ENCODE measurements around the gene CEND1.

The CEND1 gene

DNA sequence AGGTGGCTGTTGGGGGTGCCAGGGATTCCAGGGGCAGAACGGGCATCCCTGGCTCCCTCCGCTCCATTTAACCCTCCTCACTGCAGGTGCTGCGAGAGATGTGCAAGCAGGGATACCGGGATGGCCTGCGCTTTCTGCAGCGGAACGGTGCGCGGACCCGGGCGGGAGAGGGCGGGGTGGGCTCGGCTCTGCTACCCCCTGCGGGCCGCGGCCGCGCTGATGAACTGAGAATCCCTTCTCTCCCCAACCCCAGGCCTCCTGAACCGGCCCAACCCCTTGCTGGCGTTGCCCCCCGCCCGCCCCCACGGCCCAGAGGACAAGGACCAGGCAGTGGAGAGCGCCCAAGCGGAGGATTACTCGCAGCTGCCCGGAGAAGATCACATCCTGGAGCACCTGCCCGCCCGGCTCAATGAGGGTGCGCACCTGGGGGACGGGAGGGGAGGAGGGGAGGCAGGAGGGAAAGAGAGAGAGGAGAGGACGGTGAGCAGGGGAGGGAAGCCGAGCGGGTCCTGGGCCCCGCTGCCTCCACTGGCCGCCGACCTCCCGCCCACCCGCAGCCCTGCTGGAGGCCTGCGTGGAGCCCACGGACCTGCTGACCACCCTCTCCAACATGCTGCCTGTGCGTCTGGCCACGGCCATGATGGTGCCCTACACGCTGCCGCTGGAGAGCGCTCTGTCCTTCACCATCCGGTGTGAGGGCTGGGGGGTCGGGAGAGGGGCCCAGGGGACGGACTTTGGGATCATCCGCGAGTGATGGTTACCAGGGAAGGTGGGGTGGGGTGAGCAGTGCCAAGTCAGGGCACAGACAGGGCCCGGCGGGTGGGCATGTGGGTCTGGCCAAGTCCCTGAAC, 33.8 kb upstream of the CEND1 start:
- H3K4me3 ChIP-seq (ENCODE audit: low read depth, low read length), result no peak overlapping the region
- TF ChIP-seq, protein P1, sequence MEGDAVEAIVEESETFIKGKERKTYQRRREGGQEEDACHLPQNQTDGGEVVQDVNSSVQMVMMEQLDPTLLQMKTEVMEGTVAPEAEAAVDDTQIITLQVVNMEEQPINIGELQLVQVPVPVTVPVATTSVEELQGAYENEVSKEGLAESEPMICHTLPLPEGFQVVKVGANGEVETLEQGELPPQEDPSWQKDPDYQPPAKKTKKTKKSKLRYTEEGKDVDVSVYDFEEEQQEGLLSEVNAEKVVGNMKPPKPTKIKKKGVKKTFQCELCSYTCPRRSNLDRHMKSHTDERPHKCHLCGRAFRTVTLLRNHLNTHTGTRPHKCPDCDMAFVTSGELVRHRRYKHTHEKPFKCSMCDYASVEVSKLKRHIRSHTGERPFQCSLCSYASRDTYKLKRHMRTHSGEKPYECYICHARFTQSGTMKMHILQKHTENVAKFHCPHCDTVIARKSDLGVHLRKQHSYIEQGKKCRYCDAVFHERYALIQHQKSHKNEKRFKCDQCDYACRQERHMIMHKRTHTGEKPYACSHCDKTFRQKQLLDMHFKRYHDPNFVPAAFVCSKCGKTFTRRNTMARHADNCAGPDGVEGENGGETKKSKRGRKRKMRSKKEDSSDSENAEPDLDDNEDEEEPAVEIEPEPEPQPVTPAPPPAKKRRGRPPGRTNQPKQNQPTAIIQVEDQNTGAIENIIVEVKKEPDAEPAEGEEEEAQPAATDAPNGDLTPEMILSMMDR (IDR thresholded peaks at IDR 0.05; ENCODE audit: borderline replicate concordance, insufficient read depth, low read depth, low read length), result no peak

DNA sequence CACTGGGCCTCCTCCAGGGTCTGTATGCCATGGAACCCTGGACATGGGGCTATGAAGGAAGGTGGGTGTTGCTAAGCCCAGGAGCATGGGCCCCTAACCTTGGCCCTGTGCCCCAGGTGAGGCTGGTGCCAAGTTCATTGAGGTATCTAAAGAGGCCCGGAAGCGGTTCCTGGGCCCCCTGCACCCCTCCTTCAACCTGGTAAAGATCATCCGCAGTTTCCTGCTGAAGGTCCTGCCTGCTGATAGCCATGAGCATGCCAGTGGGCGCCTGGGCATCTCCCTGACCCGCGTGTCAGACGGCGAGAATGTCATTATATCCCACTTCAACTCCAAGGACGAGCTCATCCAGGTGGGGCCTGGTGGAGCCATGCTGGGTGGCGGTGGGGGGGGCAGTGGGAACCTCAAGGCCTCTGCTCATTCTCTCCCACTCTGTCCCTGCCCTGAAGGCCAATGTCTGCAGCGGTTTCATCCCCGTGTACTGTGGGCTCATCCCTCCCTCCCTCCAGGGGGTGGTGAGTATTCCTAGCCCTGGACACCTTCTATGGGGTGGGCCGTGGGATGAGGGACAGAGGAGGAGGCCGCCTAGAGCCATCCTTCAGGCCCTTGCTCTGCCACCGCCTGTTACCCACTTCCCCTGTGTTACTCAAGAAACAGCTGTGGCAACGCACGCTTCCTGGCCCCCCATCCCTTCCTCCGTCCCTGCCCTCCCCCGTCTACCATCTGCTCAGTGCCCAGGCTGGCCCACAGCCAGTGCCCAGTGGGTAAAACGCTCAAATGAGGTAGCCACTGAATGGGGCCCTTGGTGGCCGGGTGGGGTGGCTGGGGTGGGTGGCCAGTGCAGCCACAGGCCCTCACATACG, 31.9 kb upstream of the CEND1 start:
- TF ChIP-seq, protein P1 (IDR thresholded peaks at IDR 0.05; ENCODE audit: borderline replicate concordance, insufficient read depth, low read depth, low read length), result no peak
- H3K4me3 ChIP-seq (ENCODE audit: low read depth, low read length), result no peak overlapping the region

- TF ChIP-seq, protein P1 (IDR thresholded peaks at IDR 0.05; ENCODE audit: borderline replicate concordance, insufficient read depth, low read depth, low read length), result no peak
- H3K4me3 ChIP-seq (ENCODE audit: low read depth, low read length), result peak overlapping the region; percentile 83
These were observed 31.0 kb upstream of the CEND1 start for GRCh38 chr11:820655-821511.

- TF ChIP-seq, protein P1 (IDR thresholded peaks at IDR 0.05; ENCODE audit: borderline replicate concordance, insufficient read depth, low read depth, low read length), result no peak
- peak overlapping the region; percentile 83 for H3K4me3 ChIP-seq (ENCODE audit: low read depth, low read length)
These were observed 30.2 kb upstream of the CEND1 start for GRCh38 chr11:819943-820649.

- H3K4me3 ChIP-seq (ENCODE audit: low read depth, low read length), result peak overlapping the region; percentile 83
- TF ChIP-seq, protein P1 (IDR thresholded peaks at IDR 0.05; ENCODE audit: borderline replicate concordance, insufficient read depth, low read depth, low read length), result 0 out of 2 replicates have a peak, but pooled peaks have one; percentile 17
These were observed 29.4 kb upstream of the CEND1 start for GRCh38 chr11:819129-819931.

All from GM12875 (cell line).